Stimulated activated CD8-positive, alpha-beta memory T cell treated with anti-CD3 and anti-CD28 coated beads, Interleukin-12 subunit alpha, Interleukin-12 subunit beta, amount 100 ng/mL, for 24 hours (primary cell): ENCODE measurements around the gene TMEM229B.
"Not testable (repeated sequence)": the region's sequence is repeated elsewhere in the genome, so short reads cannot be mapped to it uniquely, and the experiment has no call there.

Experiments used
- DNase-seq: peaks from one replicate; pipeline ENCODE4 v3.0.0-alpha.2; 2020; ENCODE audit errors: extremely low read depth

The TMEM229B gene

DNA sequence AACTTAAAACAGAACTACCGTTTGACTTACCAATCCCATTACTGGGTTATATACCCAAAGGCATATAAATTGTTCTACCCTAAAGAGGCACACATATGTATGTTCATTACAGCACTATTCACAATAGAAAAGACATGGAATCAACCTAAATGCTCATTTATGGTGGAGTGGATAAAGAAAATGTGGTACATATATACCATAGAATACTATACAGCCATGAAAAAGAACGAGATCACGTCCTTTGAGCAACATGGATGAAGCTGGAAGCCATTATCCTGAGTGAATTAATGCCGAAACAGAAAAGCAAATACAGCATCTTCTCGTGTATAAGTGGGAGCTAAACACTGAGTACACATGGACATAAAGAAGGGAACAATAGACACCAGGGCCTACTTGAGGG, 31.8 kb downstream of the TMEM229B start:
- DNase-seq = no peak

GRCh38 chr14:67453575-67454300, 34.8 kb downstream of the TMEM229B start:
- no peak for DNase-seq

DNA sequence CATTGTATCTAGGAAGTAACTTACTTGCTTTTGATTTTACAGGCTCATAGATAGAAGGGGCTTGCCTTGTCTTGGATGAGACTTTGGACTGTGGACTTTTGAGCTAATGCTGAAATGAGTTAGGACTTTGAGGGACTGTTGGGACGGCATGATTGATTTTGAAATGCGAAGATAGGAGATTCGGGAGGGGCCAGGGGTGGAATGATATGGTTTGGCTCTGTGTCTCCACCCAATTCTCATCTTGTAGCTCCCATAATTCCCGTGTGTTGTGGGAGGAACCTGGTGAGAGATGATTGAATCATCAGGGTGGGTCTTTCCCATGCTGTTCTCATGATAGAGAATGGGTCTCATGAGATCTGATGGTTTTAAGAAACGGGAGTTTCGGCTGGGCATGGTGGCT, 36.9 kb downstream of the TMEM229B start:
- DNase-seq = not testable (repeated sequence)

DNA sequence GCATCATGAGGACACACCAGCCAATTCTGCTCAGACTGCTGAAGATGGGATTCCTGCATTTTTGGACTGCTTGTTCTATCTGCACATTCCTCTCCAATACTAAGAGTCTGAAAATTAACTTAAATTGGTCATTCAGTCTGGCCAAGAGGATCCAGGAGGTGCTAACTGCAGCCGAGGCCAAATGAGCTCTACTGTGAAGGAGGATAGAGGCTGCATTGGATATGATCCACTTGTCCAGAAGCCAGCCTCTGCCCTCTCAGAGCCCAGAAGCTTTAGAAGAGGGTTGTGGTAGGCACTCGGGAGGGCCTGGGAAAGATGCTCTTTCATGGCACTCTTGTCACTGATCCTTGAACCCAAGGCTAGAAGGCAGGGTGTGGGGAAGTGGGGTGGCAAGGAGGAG, 39.4 kb downstream of the TMEM229B start:
- no peak for DNase-seq

GRCh38 chr14:67447033-67447381, 41.5 kb downstream of the TMEM229B start:
- no peak for DNase-seq

DNA sequence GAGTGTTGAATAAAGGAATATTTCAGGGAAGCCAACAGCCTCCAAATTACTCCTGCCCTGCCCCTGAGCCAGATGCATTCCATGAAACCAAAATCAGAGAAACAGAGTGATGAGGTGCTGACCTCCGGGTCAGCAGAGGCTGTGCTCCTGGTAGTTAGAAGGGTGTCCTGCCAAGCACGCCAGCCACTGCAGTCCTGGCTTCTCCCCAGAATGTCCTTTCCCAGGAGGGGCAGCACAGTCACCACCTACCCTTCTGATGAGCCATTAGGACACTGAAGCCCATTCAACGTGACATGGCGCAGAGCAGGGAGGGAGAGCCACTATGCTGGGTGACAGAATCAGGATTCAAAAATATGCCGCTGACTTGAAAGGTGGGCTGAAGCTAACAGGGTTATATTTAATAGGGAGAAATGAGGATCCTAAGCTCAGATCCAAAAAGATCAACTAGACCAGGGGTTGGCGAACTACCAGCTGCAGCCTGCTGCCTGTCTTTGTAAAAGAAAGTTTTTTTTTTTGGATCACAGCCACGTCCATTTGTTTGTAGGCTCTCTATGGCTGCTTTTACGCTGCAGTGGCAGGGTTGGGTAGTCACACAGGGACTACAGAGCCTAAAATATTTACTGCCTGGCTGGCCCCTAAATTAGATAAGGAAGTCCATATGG, 42.0 kb downstream of the TMEM229B start:
- DNase-seq = no peak

DNA sequence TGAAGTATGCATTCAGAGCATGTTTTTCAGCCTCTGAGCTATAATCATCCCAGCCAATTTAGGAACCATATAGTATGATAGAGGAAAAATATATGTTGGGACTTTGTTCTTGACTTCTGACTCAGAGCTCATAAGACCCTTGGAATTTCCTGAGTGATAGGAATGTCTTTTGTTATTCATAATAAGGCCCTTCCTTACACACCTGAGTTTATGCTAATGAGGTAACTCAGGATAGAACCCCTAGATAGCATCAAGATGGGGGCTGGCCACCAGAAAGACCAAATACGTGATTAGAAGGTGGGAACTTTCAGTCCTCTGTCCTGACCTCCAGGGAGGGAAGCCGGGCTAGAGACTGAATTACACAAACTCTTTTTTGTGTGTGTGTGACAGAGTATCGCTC, 44.1 kb downstream of the TMEM229B start:
- DNase-seq = no peak

- DNase-seq = no peak
Measured at GRCh38 chr14:67442139-67442906, 46.2 kb downstream of the TMEM229B start.

- no peak for DNase-seq
Measured at GRCh38 chr14:67441672-67442071, 46.8 kb downstream of the TMEM229B start.

- no peak for DNase-seq
Measured at GRCh38 chr14:67441256-67441655, 47.3 kb downstream of the TMEM229B start.

GRCh38 chr14:67440513-67440912, 48.0 kb downstream of the TMEM229B start:
- no peak for DNase-seq

DNA sequence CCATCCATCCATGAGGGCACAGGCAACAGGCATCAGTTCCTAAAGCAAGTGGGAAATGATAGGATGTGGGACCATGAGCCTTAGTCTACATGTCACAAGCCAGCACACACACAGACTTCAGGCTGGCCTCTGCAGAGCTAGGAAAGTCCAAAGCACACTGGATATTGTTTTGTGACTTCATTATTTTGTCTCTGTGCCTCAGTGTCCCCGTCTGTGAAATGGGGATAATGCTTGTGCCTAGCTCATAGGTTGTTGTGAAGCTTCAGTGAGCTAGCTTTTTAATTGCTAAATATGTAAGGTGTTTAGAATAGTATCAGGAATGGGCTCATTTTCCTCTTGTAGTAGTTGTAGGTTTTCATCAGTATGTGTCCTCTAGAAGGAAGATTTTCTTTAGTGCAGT, 49.6 kb downstream of the TMEM229B start:
- DNase-seq = no peak

DNA sequence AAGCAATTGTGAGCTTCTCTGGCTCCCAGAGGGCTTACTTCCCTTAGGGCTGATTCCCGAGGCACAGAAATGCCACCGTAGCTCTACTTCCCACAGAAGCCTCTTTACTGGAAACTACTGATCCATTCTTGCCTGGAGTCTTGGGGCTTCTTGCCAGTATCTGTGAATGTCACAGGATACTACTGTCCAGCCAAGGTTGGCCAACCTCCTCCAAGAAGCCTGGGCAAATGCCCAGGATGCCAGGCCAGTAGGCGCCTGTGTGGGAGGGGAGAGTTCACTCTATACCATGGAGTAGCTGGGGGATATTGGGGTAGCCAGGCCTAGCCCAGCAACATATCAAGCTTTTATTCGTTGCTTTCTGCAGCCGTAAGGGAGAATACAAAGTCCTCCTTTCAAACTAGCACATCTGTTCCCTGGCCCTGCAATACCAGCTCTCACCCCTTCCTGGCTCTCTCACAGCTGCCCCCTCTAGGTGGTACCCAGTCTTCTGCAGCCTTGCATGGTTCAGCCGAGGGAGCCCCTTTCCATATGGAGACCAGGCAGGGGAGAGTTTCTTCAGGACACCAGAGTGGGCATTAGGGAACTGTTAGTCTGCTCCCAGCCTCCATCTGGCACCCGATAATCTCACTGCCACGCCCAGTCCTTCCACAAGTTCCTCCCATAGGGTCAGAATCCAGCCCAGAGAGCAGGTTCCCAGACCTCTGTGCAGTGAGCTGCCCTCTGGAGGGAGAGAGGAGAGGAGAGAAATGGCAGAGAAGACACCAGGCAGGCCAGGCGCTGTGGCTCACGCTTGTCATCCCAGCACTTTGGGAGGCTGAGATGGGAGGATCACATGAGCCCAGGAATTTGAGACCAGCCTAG, 52.3 kb downstream of the TMEM229B start:
- DNase-seq = no peak

GRCh38 chr14:67435603-67436002, 52.9 kb downstream of the TMEM229B start:
- no peak for DNase-seq

DNA sequence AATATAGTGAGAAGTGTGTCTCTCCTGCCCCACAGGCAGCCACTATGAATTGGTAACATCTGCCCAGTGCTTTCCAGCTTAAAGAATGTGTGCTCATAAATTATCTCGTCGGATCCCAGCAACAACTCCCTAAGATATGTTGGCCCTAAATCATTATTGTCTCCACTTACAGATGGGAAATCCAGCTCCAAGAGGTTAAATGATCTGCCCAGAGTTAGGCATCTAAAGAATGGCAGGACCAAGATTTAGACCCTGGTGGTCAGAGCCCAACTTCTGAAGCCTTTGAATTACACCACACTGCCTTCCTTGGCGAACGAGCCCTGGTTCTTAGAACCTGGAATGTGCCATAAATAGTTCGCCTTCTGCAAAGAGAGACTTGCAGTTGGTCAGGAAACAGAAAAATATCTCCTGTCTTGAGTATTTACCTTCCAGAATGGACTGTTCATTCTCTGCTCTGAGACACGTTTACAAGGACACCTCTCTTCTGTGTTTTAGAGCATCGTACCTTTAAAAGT, 56.4 kb downstream of the TMEM229B start:
- no peak for DNase-seq

DNA sequence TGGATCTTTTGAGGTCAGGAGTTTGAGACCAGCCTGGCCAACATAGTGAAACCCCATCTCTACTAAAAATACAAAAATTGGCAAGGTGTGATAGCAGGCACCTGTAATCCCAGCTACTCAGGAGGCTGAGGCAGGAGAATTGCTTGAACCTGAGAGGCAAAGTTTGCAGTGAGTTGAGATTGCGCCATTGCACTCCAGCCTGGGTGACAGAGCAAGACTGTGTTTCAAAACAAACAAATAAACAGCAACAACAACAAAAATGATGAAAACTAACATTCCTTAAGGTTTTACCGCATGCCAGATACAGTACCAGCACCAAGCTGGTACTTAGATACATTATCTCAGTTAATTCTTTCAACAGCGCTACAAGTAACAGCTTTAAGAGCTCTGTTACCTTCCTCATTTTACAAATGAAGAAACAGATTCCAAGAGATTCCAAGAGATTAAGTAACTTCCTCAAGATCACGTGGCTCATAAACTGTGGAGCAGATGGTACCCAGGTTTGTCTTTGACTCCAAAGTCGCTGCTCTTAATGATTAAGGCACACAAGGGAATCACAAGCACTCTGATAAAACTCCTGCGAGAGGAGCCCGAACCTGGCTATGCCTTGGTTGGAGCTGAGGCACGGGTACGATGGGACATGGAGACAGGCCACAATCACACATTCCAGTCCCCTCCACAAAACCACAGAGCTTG, 58.9 kb downstream of the TMEM229B start:
- no peak for DNase-seq

DNA sequence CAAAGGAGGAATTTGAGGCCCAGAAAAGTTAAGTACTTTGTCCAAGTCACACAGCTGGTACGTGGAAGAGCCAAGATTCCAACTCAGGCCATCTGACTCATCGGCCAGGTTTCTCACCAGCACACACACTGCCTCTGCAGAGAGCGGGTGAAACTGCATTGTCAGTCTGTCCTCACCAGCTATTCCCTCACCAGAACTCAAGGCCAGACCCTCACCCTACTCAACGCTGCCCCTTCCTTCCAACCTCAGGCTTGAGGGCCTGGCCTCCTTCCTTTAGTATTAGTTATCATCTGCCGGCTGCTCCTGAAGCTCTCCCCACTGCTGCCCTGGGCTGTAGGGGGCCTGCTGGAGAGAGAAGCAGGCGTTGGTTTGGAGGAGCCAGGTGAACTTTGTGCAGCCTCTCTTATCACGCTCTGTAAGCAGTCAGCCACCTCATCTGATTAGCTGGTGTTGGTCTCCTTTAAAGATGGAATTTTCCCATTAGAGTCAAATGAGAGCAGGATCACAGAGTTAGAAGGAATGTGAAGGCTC, 60.0 kb downstream of the TMEM229B start:
- no peak for DNase-seq

- peak; percentile 30 for DNase-seq
Measured at GRCh38 chr14:67426983-67427606, 61.4 kb downstream of the TMEM229B start.

GRCh38 chr14:67426161-67426560, 62.4 kb downstream of the TMEM229B start:
- DNase-seq = no peak

- no peak for DNase-seq
Measured at GRCh38 chr14:67425608-67426007, 62.9 kb downstream of the TMEM229B start.
